ENCODE measurements around the gene MT1B. TPM values are rescaled to one million over a fixed set of nuclear protein-coding genes. Genes with fewer than 3 reads are reported as not detected.
A peak's percentile ranks its signal among the peaks of the same experiment; 100 is the strongest.

The MT1B gene
- total RNA-seq, 1 experiment from 2014 or later = not detected

- Histone ChIP-seq H4K91ac (ENCODE audit: insufficient read length, low read depth, low read length) (no peak overlapping the region), H3K9ac (ENCODE audit: extremely low read depth, insufficient read length, low read length) (no peak overlapping the region), H4K20me1 (ENCODE audit: control insufficient read depth, insufficient read depth, insufficient read length) (no peaks in the 10 kb centered on the region), H3K18ac (ENCODE audit: insufficient read length, low read depth, low read length) (no peak overlapping the region), H4K5ac (ENCODE audit: insufficient read length, low read depth, low read length) (no peak overlapping the region), H3K23me2 (ENCODE audit: insufficient read length, low read depth, low read length, poor library complexity, severe bottlenecking) (peaks cover 8% of the 10 kb centered on the region), H3K9me3 (ENCODE audit: control insufficient read depth, low read depth, low read length) (no peaks in the 10 kb centered on the region), H3K27ac (ENCODE audit: insufficient read length, low read depth, low read length) (no peak overlapping the region), H2BK5ac (ENCODE audit: insufficient read length, low read length) (no peak overlapping the region), H2AFZ (ENCODE audit: low read length) (no peak overlapping the region), H3K4me2 (ENCODE audit: insufficient read depth, insufficient read length, low read length) (peak overlapping the region; percentile 73), H3K4ac (ENCODE audit: low read depth, low read length) (no peak overlapping the region), H3K4me1 (ENCODE audit: insufficient read depth, low read length) (peaks cover 6% of the 10 kb centered on the region; the same call in 1 of the 2 replicates), H2BK120ac (ENCODE audit: low read depth, low read length, poor library complexity, severe bottlenecking) (no peak overlapping the region), H3K56ac (ENCODE audit: insufficient read length, low read depth, low read length) (no peak overlapping the region), H2AK5ac (ENCODE audit: insufficient read length, low read length) (no peak overlapping the region), H4K8ac (replicated peaks; ENCODE audit: insufficient read length, low read depth, low read length) (no peak overlapping the region), H2BK15ac (ENCODE audit: low read depth, low read length) (no peak overlapping the region), H3K79me2 (ENCODE audit: insufficient read depth, low read length) (no peaks in the 10 kb centered on the region), H2BK20ac (ENCODE audit: low read depth, low read length, poor library complexity, severe bottlenecking) (no peak overlapping the region), H3K23ac (ENCODE audit: insufficient read length, low read depth, low read length) (no peak overlapping the region), H3K79me1 (ENCODE audit: insufficient read depth, low read depth, low read length, poor library complexity, severe bottlenecking) (no peaks in the 10 kb centered on the region), H3K27me3 (ENCODE audit: insufficient read depth, low read length) (peaks cover 21% of the 10 kb centered on the region; the same call in 1 of the 2 replicates), H3T11ph (ENCODE audit: low read length) (no peak overlapping the region), H3K14ac (ENCODE audit: insufficient read depth, low read length) (no peak overlapping the region), H2BK12ac (ENCODE audit: insufficient read length, low read depth, low read length) (no peak overlapping the region)
- no CpG with 5 or more reads among the region's 21 CpGs for WGBS (ENCODE audit: extremely low coverage, insufficient read length, low lambda C conversion rate)
- Mint-ChIP-seq H3K27ac (no peak overlapping the region), H3K36me3 (ENCODE audit: insufficient read depth in 1 of 3, low read depth in 3 of 3) (no peaks in the 10 kb centered on the region), H3K9me3 (no peaks in the 10 kb centered on the region), H3K4me1 (peaks cover 29 to 38% of the 10 kb centered on the region in 2 experiments), H3K4me3 (peak overlapping the region; percentile 65 to 84), H3K27me3 (ENCODE audit: low read depth) (peaks cover 73% of the 10 kb centered on the region)
- TF ChIP-seq CTCF (conservative IDR thresholded peaks at IDR 0.05) = no peak
- no peak for DNase-seq
Observed at GRCh38 chr16:56608876-56609462, 42.7 kb upstream of the MT1B start.

All from H9 (cell line).